ENCODE data around the gene ASB17.

DNA sequence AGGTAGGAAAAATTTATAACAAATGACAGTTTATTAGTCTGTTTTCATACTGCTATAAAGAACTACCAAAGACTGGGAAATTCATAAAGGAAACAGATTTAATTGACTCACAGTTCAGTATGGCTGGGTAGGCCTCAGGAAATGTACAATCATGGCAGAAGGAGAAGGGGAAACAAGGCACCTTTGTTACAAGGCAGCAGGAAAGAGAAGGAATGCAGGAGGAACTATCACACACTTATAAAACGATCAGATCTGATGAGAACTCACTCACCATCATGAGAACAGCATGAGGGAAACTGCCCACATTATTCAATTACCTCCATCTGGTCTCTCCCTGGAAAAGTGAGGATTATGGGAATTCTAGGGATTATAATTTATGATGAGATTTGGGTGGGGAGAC lies 61.3 kb downstream of the ASB17 start:
- TF ChIP-seq, protein P1, sequence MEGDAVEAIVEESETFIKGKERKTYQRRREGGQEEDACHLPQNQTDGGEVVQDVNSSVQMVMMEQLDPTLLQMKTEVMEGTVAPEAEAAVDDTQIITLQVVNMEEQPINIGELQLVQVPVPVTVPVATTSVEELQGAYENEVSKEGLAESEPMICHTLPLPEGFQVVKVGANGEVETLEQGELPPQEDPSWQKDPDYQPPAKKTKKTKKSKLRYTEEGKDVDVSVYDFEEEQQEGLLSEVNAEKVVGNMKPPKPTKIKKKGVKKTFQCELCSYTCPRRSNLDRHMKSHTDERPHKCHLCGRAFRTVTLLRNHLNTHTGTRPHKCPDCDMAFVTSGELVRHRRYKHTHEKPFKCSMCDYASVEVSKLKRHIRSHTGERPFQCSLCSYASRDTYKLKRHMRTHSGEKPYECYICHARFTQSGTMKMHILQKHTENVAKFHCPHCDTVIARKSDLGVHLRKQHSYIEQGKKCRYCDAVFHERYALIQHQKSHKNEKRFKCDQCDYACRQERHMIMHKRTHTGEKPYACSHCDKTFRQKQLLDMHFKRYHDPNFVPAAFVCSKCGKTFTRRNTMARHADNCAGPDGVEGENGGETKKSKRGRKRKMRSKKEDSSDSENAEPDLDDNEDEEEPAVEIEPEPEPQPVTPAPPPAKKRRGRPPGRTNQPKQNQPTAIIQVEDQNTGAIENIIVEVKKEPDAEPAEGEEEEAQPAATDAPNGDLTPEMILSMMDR (IDR thresholded peaks at IDR 0.05; ENCODE audit: insufficient read depth, low read length, poor library complexity, severe bottlenecking): no peak
- TF ChIP-seq EZH2phosphoT487 (conservative IDR thresholded peaks at IDR 0.05; ENCODE audit: low read length): no peak

Data from SU-DHL-6 (cell line).